Osteoblast (primary cell): ENCODE measurements around the gene ZFP2. TPM values are rescaled to one million over a fixed set of nuclear protein-coding genes. Genes with fewer than 3 reads are reported as not detected.
"Not testable (repeated sequence)": the region's sequence is repeated elsewhere in the genome, so short reads cannot be mapped to it uniquely, and the experiment has no call there.

Experiments
- DNase-seq: peaks from one replicate; pipeline ENCODE4 v3.0.0; 2011; ENCODE audit warnings: low spot score, mixed read lengths; ENCODE audit not compliant: insufficient read length; ENCODE audit errors: missing footprints
- H2AFZ ChIP-seq: 2 replicates; pipeline ENCODE4 v1.6.0; 2011; ENCODE audit warnings: mild to moderate bottlenecking, low read length
- H3K27ac ChIP-seq: 2 replicates; pipeline ENCODE4 v1.5.1; 2011; ENCODE audit warnings: mild to moderate bottlenecking, low read depth, low read length, moderate library complexity
- H3K27me3 ChIP-seq: 2 replicates; pipeline ENCODE4 v1.6.0; 2012; ENCODE audit warnings: mild to moderate bottlenecking, control low read depth, inconsistent platforms, low read length, moderate library complexity; ENCODE audit not compliant: insufficient read depth
- H3K36me3 ChIP-seq: 2 replicates; pipeline ENCODE4 v1.5.1; 2011; ENCODE audit warnings: mild to moderate bottlenecking, low read length, control low read depth, moderate library complexity; ENCODE audit not compliant: insufficient read depth
- H3K4me1 ChIP-seq: 2 replicates; pipeline ENCODE4 v1.5.1; 2011; ENCODE audit warnings: mild to moderate bottlenecking, low read length, control low read depth, moderate library complexity; ENCODE audit not compliant: insufficient read depth
- H3K4me2 ChIP-seq: 2 replicates; pipeline ENCODE4 v1.6.0; 2011; ENCODE audit warnings: mild to moderate bottlenecking, low read length; ENCODE audit not compliant: insufficient read depth
- H3K4me3 ChIP-seq: fragments of 200-600 bp; sonication (generic); 3 replicates; pipeline ENCODE4 v1.5.1; 2012; ENCODE audit warnings: mild to moderate bottlenecking, low read length, inconsistent platforms; ENCODE audit not compliant: insufficient read depth
- H3K79me2 ChIP-seq: 2 replicates; pipeline ENCODE4 v1.6.0; 2012; ENCODE audit warnings: mild to moderate bottlenecking, low read length, control low read depth, inconsistent platforms; ENCODE audit not compliant: insufficient read depth
- H3K9me3 ChIP-seq: 2 replicates; pipeline ENCODE4 v1.5.1; 2011; ENCODE audit warnings: low read depth, low read length, control low read depth
- H4K20me1 ChIP-seq: 2 replicates; pipeline ENCODE4 v1.6.0; 2012; ENCODE audit warnings: mild to moderate bottlenecking, low read length, control low read depth; ENCODE audit not compliant: insufficient read depth
- CTCF ChIP-seq: IDR thresholded peaks from 2 replicates; pipeline ENCODE4 v1.5.1; 2011; ENCODE audit warnings: mild to moderate bottlenecking, low read depth, low read length, moderate library complexity; ENCODE audit errors: extremely low read depth
- total RNA-seq: library from RNA; depleted of rRNA; stranded (reverse); fragments of >200 nt; gene quantifications from 2 replicates; pipeline ENCODE4 v1.2.3, GENCODE V29; 2012

Gene ZFP2
- total RNA-seq, 1 donor: 1.4 TPM

GRCh38 chr5:178859625-178860521 lies 35.8 kb upstream of the ZFP2 start, which contains the start of gene ZNF354B:
TSS of gene ZNF354B (plus strand) at chr5:178859953. CDS start at chr5:178861048, 1,095 bp downstream.
- H3K4me2 ChIP-seq: peak within 1 kb of the TSS; percentile 82
- peaks cover 6% of the 10 kb centered on the region for H4K20me1 ChIP-seq
- peak; percentile 98 for DNase-seq
- peak within 1 kb of the TSS; percentile 84 for H3K4me3 ChIP-seq
- no peak for TF ChIP-seq CTCF
- H3K27ac ChIP-seq: peak within 1 kb of the TSS; percentile 60
- H3K36me3 ChIP-seq: peaks cover 10% of the 10 kb centered on the region
- peak within 1 kb of the TSS; percentile 87 for H2AFZ ChIP-seq
- H3K4me1 ChIP-seq: peaks cover 5% of the 10 kb centered on the region
- no peaks in the 10 kb centered on the region for H3K9me3 ChIP-seq
- peaks cover 30% of the 10 kb centered on the region for H3K79me2 ChIP-seq
- H3K27me3 ChIP-seq: no peaks in the 10 kb centered on the region

- Histone ChIP-seq H3K27ac (peak overlapping the region; percentile 60), H3K4me2 (peak overlapping the region; percentile 82)
- not testable (repeated sequence) for H2AFZ ChIP-seq
Observed at GRCh38 chr5:178860615-178861014, 35.1 kb upstream of the ZFP2 start.

GRCh38 chr5:178861627-178862026 lies 34.1 kb upstream of the ZFP2 start:
- TF ChIP-seq CTCF: no peak
- Histone ChIP-seq H3K4me3 (no peak overlapping the region), H4K20me1 (peaks cover 6% of the 10 kb centered on the region), H2AFZ (no peak overlapping the region), H3K4me2 (peak overlapping the region; percentile 58), H3K36me3 (peaks cover 22% of the 10 kb centered on the region), H3K9me3 (no peaks in the 10 kb centered on the region), H3K4me1 (peaks cover 5% of the 10 kb centered on the region), H3K27me3 (no peaks in the 10 kb centered on the region), H3K79me2 (peaks cover 32% of the 10 kb centered on the region), H3K27ac (no peak overlapping the region)
- DNase-seq: no peak

More at GRCh38 chr5:178860615-178861014, 35.1 kb upstream of the ZFP2 start:
- peaks cover 32% of the 10 kb centered on the region for H3K79me2 ChIP-seq
- peak overlapping the region; percentile 84 for H3K4me3 ChIP-seq
- peaks cover 13% of the 10 kb centered on the region for H3K36me3 ChIP-seq
- DNase-seq, H4K20me1 ChIP-seq, H3K9me3 ChIP-seq, H3K4me1 ChIP-seq, H3K27me3 ChIP-seq: not testable (repeated sequence)

GRCh38 chr5:178866946-178867345 lies 28.8 kb upstream of the ZFP2 start:
- TF ChIP-seq CTCF: no peak
- Histone ChIP-seq H4K20me1 (peaks cover 2% of the 10 kb centered on the region), H3K4me3 (no peak overlapping the region), H3K4me2 (no peak overlapping the region), H3K27ac (no peak overlapping the region), H3K27me3 (no peaks in the 10 kb centered on the region), H3K36me3 (peaks cover 57% of the 10 kb centered on the region), H3K4me1 (no peaks in the 10 kb centered on the region), H3K79me2 (peaks cover 22% of the 10 kb centered on the region), H3K9me3 (no peaks in the 10 kb centered on the region), H2AFZ (no peak overlapping the region)
- DNase-seq: no peak
